Uterus (tissue), 2 donors: ENCODE results near the gene LMBRD1.

Experiments
- POLR2A ChIP-seq, 2 donors: fragments of 450-650 bp; IDR thresholded peaks; one replicate each; pipeline ENCODE4 v1.6.1; 2016; ENCODE audit warnings: antibody characterized with exemption in 2 of 2, mild to moderate bottlenecking in 1 of 2, moderate library complexity in 1 of 2
- TF ChIP-seq, protein P1 (sequence below), 4 experiments: fragments of 200-600 bp in 2 of 4; fragments of 450-650 bp in 2 of 4; sonication (generic) in 2 of 4; IDR thresholded peaks; one replicate each; pipeline ENCODE4 v1.5.1; 2016 to 2019; ENCODE audit warnings: antibody characterized with exemption in 4 of 4, mild to moderate bottlenecking in 2 of 4, moderate library complexity in 1 of 4

DNA sequence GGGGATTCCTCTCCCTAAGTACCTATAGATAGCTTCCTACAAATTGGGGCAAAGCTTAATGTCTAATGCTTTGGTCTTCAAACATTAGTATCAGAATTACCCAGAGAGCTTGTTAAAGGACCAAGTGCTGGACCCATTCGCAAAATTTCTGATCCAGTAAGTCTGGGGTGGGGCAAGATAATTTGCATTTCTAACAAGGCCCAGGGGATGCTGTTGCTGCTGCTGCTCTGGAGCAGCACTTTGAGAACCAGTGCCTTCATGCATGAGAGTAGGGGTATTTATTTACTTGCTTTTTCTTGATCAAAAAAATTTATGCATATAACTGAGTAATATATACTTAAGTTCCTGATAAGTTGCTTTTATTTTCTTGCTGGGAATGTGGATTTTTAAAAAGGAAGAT is 45.1 kb upstream of the LMBRD1 start:
- TF ChIP-seq, protein P1, sequence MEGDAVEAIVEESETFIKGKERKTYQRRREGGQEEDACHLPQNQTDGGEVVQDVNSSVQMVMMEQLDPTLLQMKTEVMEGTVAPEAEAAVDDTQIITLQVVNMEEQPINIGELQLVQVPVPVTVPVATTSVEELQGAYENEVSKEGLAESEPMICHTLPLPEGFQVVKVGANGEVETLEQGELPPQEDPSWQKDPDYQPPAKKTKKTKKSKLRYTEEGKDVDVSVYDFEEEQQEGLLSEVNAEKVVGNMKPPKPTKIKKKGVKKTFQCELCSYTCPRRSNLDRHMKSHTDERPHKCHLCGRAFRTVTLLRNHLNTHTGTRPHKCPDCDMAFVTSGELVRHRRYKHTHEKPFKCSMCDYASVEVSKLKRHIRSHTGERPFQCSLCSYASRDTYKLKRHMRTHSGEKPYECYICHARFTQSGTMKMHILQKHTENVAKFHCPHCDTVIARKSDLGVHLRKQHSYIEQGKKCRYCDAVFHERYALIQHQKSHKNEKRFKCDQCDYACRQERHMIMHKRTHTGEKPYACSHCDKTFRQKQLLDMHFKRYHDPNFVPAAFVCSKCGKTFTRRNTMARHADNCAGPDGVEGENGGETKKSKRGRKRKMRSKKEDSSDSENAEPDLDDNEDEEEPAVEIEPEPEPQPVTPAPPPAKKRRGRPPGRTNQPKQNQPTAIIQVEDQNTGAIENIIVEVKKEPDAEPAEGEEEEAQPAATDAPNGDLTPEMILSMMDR (IDR thresholded peaks at IDR 0.05): no peak
- TF ChIP-seq POLR2A (IDR thresholded peaks at IDR 0.05): no peak
